OCI-LY1 (cell line): ENCODE results near the gene PGAM5.

Experiments used
- EZH2 ChIP-seq: fragments of 200-600 bp; sonication (generic), shearing (Covaris generic); IDR thresholded peaks from 2 replicates; pipeline ENCODE4 v1.8.0; 2017; ENCODE audit warnings: borderline replicate concordance, mixed run types, mild to moderate bottlenecking, antibody characterized with exemption, low read length, moderate library complexity, mixed read lengths
- TF ChIP-seq, protein P1 (sequence below): fragments of 200-600 bp; sonication (generic), shearing (Covaris generic); IDR thresholded peaks from 2 replicates; pipeline ENCODE4 v1.5.1; 2017; ENCODE audit warnings: mild to moderate bottlenecking, antibody characterized with exemption, low read length, moderate library complexity, mixed read lengths

- TF ChIP-seq, protein P1, sequence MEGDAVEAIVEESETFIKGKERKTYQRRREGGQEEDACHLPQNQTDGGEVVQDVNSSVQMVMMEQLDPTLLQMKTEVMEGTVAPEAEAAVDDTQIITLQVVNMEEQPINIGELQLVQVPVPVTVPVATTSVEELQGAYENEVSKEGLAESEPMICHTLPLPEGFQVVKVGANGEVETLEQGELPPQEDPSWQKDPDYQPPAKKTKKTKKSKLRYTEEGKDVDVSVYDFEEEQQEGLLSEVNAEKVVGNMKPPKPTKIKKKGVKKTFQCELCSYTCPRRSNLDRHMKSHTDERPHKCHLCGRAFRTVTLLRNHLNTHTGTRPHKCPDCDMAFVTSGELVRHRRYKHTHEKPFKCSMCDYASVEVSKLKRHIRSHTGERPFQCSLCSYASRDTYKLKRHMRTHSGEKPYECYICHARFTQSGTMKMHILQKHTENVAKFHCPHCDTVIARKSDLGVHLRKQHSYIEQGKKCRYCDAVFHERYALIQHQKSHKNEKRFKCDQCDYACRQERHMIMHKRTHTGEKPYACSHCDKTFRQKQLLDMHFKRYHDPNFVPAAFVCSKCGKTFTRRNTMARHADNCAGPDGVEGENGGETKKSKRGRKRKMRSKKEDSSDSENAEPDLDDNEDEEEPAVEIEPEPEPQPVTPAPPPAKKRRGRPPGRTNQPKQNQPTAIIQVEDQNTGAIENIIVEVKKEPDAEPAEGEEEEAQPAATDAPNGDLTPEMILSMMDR, result no peak
- TF ChIP-seq EZH2, result no peak
Measured at GRCh38 chr12:132741620-132742019, 31.0 kb downstream of the PGAM5 start.
